HCT116 (cell line): ENCODE measurements around the gene MRTFB. TPM values are rescaled to one million over a fixed set of nuclear protein-coding genes. Genes with fewer than 3 reads are reported as not detected.

Source experiments
- ATAC-seq: fragments of 200-7000 bp; cut with Tn5 transposase; 2 replicates; pipeline ENCODE4 v1.9.1; 2020; ENCODE audit warnings: mild to moderate bottlenecking, moderate library complexity
- BruUV-seq: library from RNA; stranded (reverse); fragments of 400-500 nt; replicated peaks from 2 replicates; lab custom pipeline; 2021; lab: Mats Ljungman, UMichigan
- CTCF ChIA-PET: fragments of 300-600 bp; sonication (Branson Sonifier 250); formaldehyde crosslinking; loops from one replicate; lab custom pipeline; 2021; ENCODE audit warnings: antibody characterized with exemption; lab: Charles Lee
- POLR2A ChIA-PET: fragments of 300-600, 350-600 bp; sonication (Branson Sonifier 250); formaldehyde crosslinking; loops from one replicate; lab custom pipeline; 2021; ENCODE audit warnings: antibody characterized with exemption; lab: Charles Lee
- RAD21 ChIA-PET, 2 experiments: fragments of 300-600 bp; sonication (Branson Sonifier 250); formaldehyde crosslinking; loops; one replicate each; lab custom pipeline; 2023; ENCODE audit warnings: low total read pairs in 2 of 2; ENCODE audit not compliant: uncharacterized antibody in 2 of 2, unreplicated experiment in 2 of 2, low non-redundant PET in 1 of 2; lab: Charles Lee
- DNase-seq: peaks from one replicate; pipeline ENCODE4 v3.0.0-alpha.2; 2010; ENCODE audit warnings: low read depth, low spot score
- H2AFZ ChIP-seq: fragments of 200-600 bp; shearing (Covaris generic), sonication (generic); 2 replicates; pipeline ENCODE4 v1.6.1; 2017; ENCODE audit warnings: low read depth, mixed run types, mixed read lengths, antibody characterized with exemption, low read length; ENCODE audit not compliant: poor library complexity, severe bottlenecking
- H3K27ac ChIP-seq: 2 replicates; pipeline ENCODE4 v1.5.1; 2012; ENCODE audit warnings: low read depth, low read length
- H3K27me3 ChIP-seq: fragments of 200-600 bp; sonication (generic); 2 replicates; pipeline ENCODE4 v1.6.1; 2016; ENCODE audit warnings: mixed run types, low read length, mixed read lengths; ENCODE audit not compliant: insufficient read depth
- H3K36me3 ChIP-seq, 2 experiments: fragments of 200-500 bp in 1 of 2; fragments of 200-600 bp in 1 of 2; sonication (Bioruptor generic) in 1 of 2; sonication (generic) in 1 of 2; 2 replicates each; pipeline versions ENCODE4 v1.5.1 to v1.6.1; 2014 to 2016; ENCODE audit warnings: low read length in 2 of 2, inconsistent platforms in 1 of 2, mixed read lengths in 1 of 2, mixed run types in 1 of 2; ENCODE audit not compliant: insufficient read depth in 2 of 2, control insufficient read depth in 1 of 2
- H3K4me1 ChIP-seq, 2 experiments: fragments of 200-600 bp in 1 of 2; sonication (generic) in 1 of 2; 2 replicates each; pipeline versions ENCODE4 v1.5.1 to v1.6.1; 2012 to 2017; ENCODE audit warnings: low read length in 2 of 2, inconsistent platforms in 1 of 2, mild to moderate bottlenecking in 1 of 2, mixed read lengths in 1 of 2, mixed run types in 1 of 2, moderate library complexity in 1 of 2; ENCODE audit not compliant: insufficient read depth in 2 of 2, control insufficient read depth in 1 of 2
- H3K4me2 ChIP-seq: fragments of 200-600 bp; sonication (generic); 2 replicates; pipeline ENCODE4 v1.6.1; 2017; ENCODE audit warnings: mixed run types, low read length, mixed read lengths
- H3K4me3 ChIP-seq, 2 experiments: fragments of 200-600 bp in 1 of 2; sonication (generic) in 1 of 2; replicated peaks in 1 of 2; 2 replicates each; pipeline ENCODE4 v1.5.1; 2011 to 2016; ENCODE audit warnings: low read length in 2 of 2, control low read depth in 1 of 2, low read depth in 1 of 2, mild to moderate bottlenecking in 1 of 2, mixed read lengths in 1 of 2, mixed run types in 1 of 2
- H3K79me2 ChIP-seq: fragments of 200-600 bp; sonication (generic); 2 replicates; pipeline ENCODE4 v1.6.1; 2017; ENCODE audit warnings: mild to moderate bottlenecking, mixed run types, low read length, moderate library complexity, mixed read lengths; ENCODE audit not compliant: insufficient read depth
- H3K9ac ChIP-seq: fragments of 200-600 bp; sonication (generic); 2 replicates; pipeline ENCODE4 v1.6.1; 2016; ENCODE audit warnings: low read length, mixed read lengths
- H3K9me2 ChIP-seq: fragments of 200-600 bp; sonication (generic), shearing (Covaris generic); 2 replicates; pipeline ENCODE4 v1.6.1; 2017; ENCODE audit warnings: mixed run types, mild to moderate bottlenecking, moderate library complexity; ENCODE audit not compliant: insufficient read depth
- H3K9me3 ChIP-seq, 2 experiments: fragments of 200-500 bp in 1 of 2; fragments of 200-600 bp in 1 of 2; sonication (Bioruptor generic) in 1 of 2; sonication (generic) in 1 of 2; 2 replicates each; pipeline ENCODE4 v1.6.1; 2014 to 2017; ENCODE audit warnings: low read length in 2 of 2, mixed read lengths in 2 of 2, inconsistent platforms in 1 of 2, low read depth in 1 of 2, mild to moderate bottlenecking in 1 of 2, mixed run types in 1 of 2, moderate library complexity in 1 of 2; ENCODE audit not compliant: control insufficient read depth in 1 of 2, insufficient read depth in 1 of 2
- H4K20me1 ChIP-seq: fragments of 200-600 bp; sonication (generic), shearing (Covaris generic); 2 replicates; pipeline ENCODE4 v1.6.1; 2017; ENCODE audit warnings: mixed run types, mild to moderate bottlenecking, moderate library complexity; ENCODE audit not compliant: insufficient read depth
- CEBPB ChIP-seq: IDR thresholded peaks from 2 replicates; pipeline ENCODE4 v1.6.1; 2012; ENCODE audit warnings: low read depth
- EGR1 ChIP-seq: IDR thresholded peaks from 2 replicates; pipeline ENCODE4 v1.6.1; 2012; ENCODE audit warnings: low read depth
- ELF1 ChIP-seq: IDR thresholded peaks from 2 replicates; pipeline ENCODE4 v1.6.1; 2012; ENCODE audit warnings: low read depth, borderline replicate concordance
- EZH2 ChIP-seq: fragments of 200-600 bp; sonication (generic); IDR thresholded peaks from 2 replicates; pipeline ENCODE4 v1.6.1; 2017; ENCODE audit warnings: antibody characterized with exemption, mixed run types
- EZH2phosphoT487 ChIP-seq: fragments of 200-600 bp; IDR thresholded peaks from 2 replicates; pipeline ENCODE4 v1.6.1; 2018; ENCODE audit warnings: antibody characterized with exemption, borderline replicate concordance
- MAX ChIP-seq: IDR thresholded peaks from 2 replicates; pipeline ENCODE4 v1.6.1; 2012
- RAD21 ChIP-seq: IDR thresholded peaks from 2 replicates; pipeline ENCODE4 v1.6.1; 2012; ENCODE audit warnings: low read depth, mild to moderate bottlenecking
- REST ChIP-seq: IDR thresholded peaks from 2 replicates; pipeline ENCODE4 v1.6.1; 2012; ENCODE audit warnings: low read depth
- SIN3A ChIP-seq: IDR thresholded peaks from 2 replicates; pipeline ENCODE4 v1.6.1; 2012; ENCODE audit warnings: low read depth
- SP1 ChIP-seq: IDR thresholded peaks from 2 replicates; pipeline ENCODE4 v1.6.1; 2012; ENCODE audit warnings: low read depth
- SRF ChIP-seq: IDR thresholded peaks from 2 replicates; pipeline ENCODE4 v1.6.1; 2012; ENCODE audit warnings: low read depth
- YY1 ChIP-seq: IDR thresholded peaks from 2 replicates; pipeline ENCODE4 v1.6.1; 2011; ENCODE audit warnings: low read length, low read depth, moderate library complexity, mild to moderate bottlenecking; ENCODE audit not compliant: insufficient replicate concordance; ENCODE audit errors: extremely low read depth
- ZBTB33 ChIP-seq: IDR thresholded peaks from 2 replicates; pipeline ENCODE4 v1.6.1; 2011; ENCODE audit warnings: mild to moderate bottlenecking, low read length, moderate library complexity; ENCODE audit not compliant: insufficient replicate concordance; ENCODE audit errors: extremely low read depth
- ZFX ChIP-seq: fragments of 450-650 bp; IDR thresholded peaks from 2 replicates; pipeline ENCODE4 v1.6.1; 2017
- ZNF274 ChIP-seq: fragments of 200-500 bp; sonication (Bioruptor generic); IDR thresholded peaks from 2 replicates; pipeline ENCODE4 v1.6.1; 2014; ENCODE audit warnings: mild to moderate bottlenecking, low read depth, low read length, inconsistent platforms
- intact Hi-C: fragments of 100-400 bp; cut with micrococcal nuclease; formaldehyde crosslinking; loops from 2 replicates; pipeline ENCODE4 v1.10.0; 2022
- total RNA-seq: library from RNA; stranded (reverse); gene quantifications from one replicate; pipeline ENCODE4 v1.2.1, GENCODE V29; 2021; ENCODE audit not compliant: unreplicated experiment

Gene MRTFB
- total RNA-seq, 1 experiment from 2014 or later: 39.0 TPM

GRCh38 chr16:14238756-14239155, 167.6 kb downstream of the MRTFB start (continued):
- TF ChIP-seq YY1 (no peak), SRF (no peak), ELF1 (no peak)

- DNase-seq (no peak), ATAC-seq (no peak)
- ChIA-PET RAD21 (no interaction called here), POLR2A (no interaction called here), CTCF (interaction anchor here (1.1 to 1.9 kb wide), 3 partner anchors 10 to 317 kb away, joined by 4 to 7 read pairs (median 4); no protein-coding TSS in a partner anchor)
- H3K27me3 ChIP-seq: no peaks in the 10 kb centered on the region
- no TSS peak for BruUV-seq
- TF ChIP-seq MAX (no peak), EGR1 (no peak), ZFX (no peak), RAD21 (no peak), EZH2 (no peak), ZBTB33 (no peak), SP1 (no peak), SIN3A (no peak), CEBPB (no peak), ELF1 (no peak), YY1 (no peak), REST (no peak), EZH2phosphoT487 (no peak), ZNF274 (no peak)
- intact Hi-C loops: no loop called here
- no peak overlapping the region for H3K9ac ChIP-seq
- H4K20me1 ChIP-seq: no peaks in the 10 kb centered on the region
- H3K79me2 ChIP-seq: no peaks in the 10 kb centered on the region
- H3K4me1 ChIP-seq: no peaks in the 10 kb centered on the region
- H3K9me2 ChIP-seq: no peaks in the 10 kb centered on the region
- no peak overlapping the region for H3K27ac ChIP-seq
- H2AFZ ChIP-seq: no peak overlapping the region
- peaks cover 14 to 16% of the 10 kb centered on the region in 2 experiments; a peak in 3 of 4 replicates for H3K36me3 ChIP-seq
- no peak overlapping the region for H3K4me2 ChIP-seq
- H3K4me3 ChIP-seq: no peak overlapping the region
- H3K9me3 ChIP-seq: no peaks in the 10 kb centered on the region
These were observed 168.7 kb downstream of the MRTFB start for GRCh38 chr16:14239791-14240190.
